ENCODE data around the gene OR5AN1. TPM values are rescaled to one million over a fixed set of nuclear protein-coding genes. Genes with fewer than 3 reads are reported as not detected.

The OR5AN1 gene
- total and polyA plus RNA-seq, 4 donors = 0.06 to 0.25 TPM; not detected in 2

DNA sequence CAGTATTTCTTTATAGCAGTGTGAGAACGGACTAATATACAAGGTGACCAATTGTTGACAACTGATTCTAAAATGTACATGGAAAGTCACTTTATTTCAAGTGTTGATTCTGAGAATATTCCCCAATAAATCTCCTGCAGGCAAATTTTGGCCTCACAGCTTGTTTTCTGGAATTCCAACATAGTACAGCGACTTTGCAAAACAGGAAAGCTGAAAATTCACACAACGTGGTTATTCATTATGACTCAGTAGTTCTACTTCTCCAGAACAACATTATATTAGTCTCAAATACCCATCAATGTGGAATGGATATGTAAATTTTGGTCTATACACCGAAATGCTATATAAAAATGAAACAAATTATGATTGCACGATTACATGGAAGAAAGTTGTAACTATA lies 22.5 kb upstream of the OR5AN1 start:
- Histone ChIP-seq H3K9ac (ENCODE audit: low read depth in 1 of 2, low read length in 2 of 2) (no peak overlapping the region), H3K4me3 (ENCODE audit: low read depth in 1 of 3, low read length in 3 of 3) (no peak overlapping the region), H3K27me3 (ENCODE audit: control insufficient read depth in 4 of 4, insufficient read depth in 4 of 4, low read length in 3 of 4) (no peaks in the 10 kb centered on the region), H3K4me1 (ENCODE audit: control insufficient read depth in 4 of 4, insufficient read depth in 4 of 4, low read length in 3 of 4) (peaks cover 0 to 2% (median 0%) of the 10 kb centered on the region in 4 donors), H3K9me3 (ENCODE audit: control insufficient read depth in 4 of 4, low read length in 3 of 4) (peaks cover 0 to 6% (median 1%) of the 10 kb centered on the region in 4 donors), H3K36me3 (ENCODE audit: control insufficient read depth in 4 of 4, insufficient read depth in 3 of 4, low read depth in 1 of 4, low read length in 3 of 4) (no peaks in the 10 kb centered on the region), H3K27ac (ENCODE audit: low read depth in 1 of 2, low read length in 2 of 2) (no peak overlapping the region)
- WGBS = 83% methylated on average over 5 of the region's 5 CpGs
- TF ChIP-seq TAF1 (conservative IDR thresholded peaks at IDR 0.05) = no peak
- no peak for TF ChIP-seq EGR1 (IDR thresholded peaks at IDR 0.05; ENCODE audit: low read depth in 2 of 2)
- TF ChIP-seq, protein P1, sequence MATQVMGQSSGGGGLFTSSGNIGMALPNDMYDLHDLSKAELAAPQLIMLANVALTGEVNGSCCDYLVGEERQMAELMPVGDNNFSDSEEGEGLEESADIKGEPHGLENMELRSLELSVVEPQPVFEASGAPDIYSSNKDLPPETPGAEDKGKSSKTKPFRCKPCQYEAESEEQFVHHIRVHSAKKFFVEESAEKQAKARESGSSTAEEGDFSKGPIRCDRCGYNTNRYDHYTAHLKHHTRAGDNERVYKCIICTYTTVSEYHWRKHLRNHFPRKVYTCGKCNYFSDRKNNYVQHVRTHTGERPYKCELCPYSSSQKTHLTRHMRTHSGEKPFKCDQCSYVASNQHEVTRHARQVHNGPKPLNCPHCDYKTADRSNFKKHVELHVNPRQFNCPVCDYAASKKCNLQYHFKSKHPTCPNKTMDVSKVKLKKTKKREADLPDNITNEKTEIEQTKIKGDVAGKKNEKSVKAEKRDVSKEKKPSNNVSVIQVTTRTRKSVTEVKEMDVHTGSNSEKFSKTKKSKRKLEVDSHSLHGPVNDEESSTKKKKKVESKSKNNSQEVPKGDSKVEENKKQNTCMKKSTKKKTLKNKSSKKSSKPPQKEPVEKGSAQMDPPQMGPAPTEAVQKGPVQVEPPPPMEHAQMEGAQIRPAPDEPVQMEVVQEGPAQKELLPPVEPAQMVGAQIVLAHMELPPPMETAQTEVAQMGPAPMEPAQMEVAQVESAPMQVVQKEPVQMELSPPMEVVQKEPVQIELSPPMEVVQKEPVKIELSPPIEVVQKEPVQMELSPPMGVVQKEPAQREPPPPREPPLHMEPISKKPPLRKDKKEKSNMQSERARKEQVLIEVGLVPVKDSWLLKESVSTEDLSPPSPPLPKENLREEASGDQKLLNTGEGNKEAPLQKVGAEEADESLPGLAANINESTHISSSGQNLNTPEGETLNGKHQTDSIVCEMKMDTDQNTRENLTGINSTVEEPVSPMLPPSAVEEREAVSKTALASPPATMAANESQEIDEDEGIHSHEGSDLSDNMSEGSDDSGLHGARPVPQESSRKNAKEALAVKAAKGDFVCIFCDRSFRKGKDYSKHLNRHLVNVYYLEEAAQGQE (IDR thresholded peaks at IDR 0.05) = no peak
- no peak for TF ChIP-seq SP1 (IDR thresholded peaks at IDR 0.05)
- no peak for TF ChIP-seq FOXA2 (IDR thresholded peaks at IDR 0.05)
- TF ChIP-seq RXRA (IDR thresholded peaks at IDR 0.05) = no peak
- TF ChIP-seq, protein P2, sequence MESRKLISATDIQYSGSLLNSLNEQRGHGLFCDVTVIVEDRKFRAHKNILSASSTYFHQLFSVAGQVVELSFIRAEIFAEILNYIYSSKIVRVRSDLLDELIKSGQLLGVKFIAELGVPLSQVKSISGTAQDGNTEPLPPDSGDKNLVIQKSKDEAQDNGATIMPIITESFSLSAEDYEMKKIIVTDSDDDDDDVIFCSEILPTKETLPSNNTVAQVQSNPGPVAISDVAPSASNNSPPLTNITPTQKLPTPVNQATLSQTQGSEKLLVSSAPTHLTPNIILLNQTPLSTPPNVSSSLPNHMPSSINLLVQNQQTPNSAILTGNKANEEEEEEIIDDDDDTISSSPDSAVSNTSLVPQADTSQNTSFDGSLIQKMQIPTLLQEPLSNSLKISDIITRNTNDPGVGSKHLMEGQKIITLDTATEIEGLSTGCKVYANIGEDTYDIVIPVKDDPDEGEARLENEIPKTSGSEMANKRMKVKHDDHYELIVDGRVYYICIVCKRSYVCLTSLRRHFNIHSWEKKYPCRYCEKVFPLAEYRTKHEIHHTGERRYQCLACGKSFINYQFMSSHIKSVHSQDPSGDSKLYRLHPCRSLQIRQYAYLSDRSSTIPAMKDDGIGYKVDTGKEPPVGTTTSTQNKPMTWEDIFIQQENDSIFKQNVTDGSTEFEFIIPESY (IDR thresholded peaks at IDR 0.05) = no peak
- TF ChIP-seq NR2F2 (IDR thresholded peaks at IDR 0.05) = no peak
- TF ChIP-seq, protein P3, sequence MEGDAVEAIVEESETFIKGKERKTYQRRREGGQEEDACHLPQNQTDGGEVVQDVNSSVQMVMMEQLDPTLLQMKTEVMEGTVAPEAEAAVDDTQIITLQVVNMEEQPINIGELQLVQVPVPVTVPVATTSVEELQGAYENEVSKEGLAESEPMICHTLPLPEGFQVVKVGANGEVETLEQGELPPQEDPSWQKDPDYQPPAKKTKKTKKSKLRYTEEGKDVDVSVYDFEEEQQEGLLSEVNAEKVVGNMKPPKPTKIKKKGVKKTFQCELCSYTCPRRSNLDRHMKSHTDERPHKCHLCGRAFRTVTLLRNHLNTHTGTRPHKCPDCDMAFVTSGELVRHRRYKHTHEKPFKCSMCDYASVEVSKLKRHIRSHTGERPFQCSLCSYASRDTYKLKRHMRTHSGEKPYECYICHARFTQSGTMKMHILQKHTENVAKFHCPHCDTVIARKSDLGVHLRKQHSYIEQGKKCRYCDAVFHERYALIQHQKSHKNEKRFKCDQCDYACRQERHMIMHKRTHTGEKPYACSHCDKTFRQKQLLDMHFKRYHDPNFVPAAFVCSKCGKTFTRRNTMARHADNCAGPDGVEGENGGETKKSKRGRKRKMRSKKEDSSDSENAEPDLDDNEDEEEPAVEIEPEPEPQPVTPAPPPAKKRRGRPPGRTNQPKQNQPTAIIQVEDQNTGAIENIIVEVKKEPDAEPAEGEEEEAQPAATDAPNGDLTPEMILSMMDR (IDR thresholded peaks at IDR 0.05; ENCODE audit: low read depth, low read length, missing input control) = no peak
- TF ChIP-seq YY1 (IDR thresholded peaks at IDR 0.05) = no peak
- no peak for TF ChIP-seq RAD21 (IDR thresholded peaks at IDR 0.05)
- TF ChIP-seq, protein P4, sequence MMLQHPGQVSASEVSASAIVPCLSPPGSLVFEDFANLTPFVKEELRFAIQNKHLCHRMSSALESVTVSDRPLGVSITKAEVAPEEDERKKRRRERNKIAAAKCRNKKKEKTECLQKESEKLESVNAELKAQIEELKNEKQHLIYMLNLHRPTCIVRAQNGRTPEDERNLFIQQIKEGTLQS (IDR thresholded peaks at IDR 0.05) = no peak
- no peak for TF ChIP-seq GABPA (IDR thresholded peaks at IDR 0.05 in 1 of 2, conservative IDR thresholded peaks at IDR 0.05 in 1 of 2)
- no peak for DNase-seq (ENCODE audit: low spot score)

DNA sequence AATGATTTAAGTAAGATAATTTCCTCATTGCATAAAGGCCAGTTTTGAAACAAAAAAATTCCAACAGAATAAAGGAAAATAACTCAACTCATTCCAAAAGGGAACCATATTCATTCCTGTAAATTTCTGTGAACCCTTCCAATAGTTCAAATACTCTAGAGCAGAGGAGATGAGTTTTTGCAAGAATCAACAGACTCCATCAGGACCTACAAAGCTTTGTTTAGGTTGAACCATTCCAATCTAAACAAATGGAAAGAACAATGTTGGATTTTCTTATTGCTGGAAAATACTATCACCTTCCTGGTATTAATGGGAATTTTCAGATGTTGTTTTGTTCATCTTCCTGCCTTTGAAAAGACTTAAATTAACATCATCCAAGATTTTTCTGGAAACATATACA lies 21.8 kb upstream of the OR5AN1 start:
- Histone ChIP-seq H3K27ac (ENCODE audit: low read depth in 1 of 2, low read length in 2 of 2) (no peak overlapping the region), H3K4me3 (ENCODE audit: low read depth in 1 of 3, low read length in 3 of 3) (no peak overlapping the region), H3K36me3 (ENCODE audit: control insufficient read depth in 4 of 4, insufficient read depth in 3 of 4, low read depth in 1 of 4, low read length in 3 of 4) (no peaks in the 10 kb centered on the region), H3K9ac (ENCODE audit: low read depth in 1 of 2, low read length in 2 of 2) (no peak overlapping the region), H3K4me1 (ENCODE audit: control insufficient read depth in 4 of 4, insufficient read depth in 4 of 4, low read length in 3 of 4) (peaks cover 0 to 2% (median 0%) of the 10 kb centered on the region in 4 donors), H3K9me3 (ENCODE audit: control insufficient read depth in 4 of 4, low read length in 3 of 4) (peaks cover 0 to 6% (median 1%) of the 10 kb centered on the region in 4 donors), H3K27me3 (ENCODE audit: control insufficient read depth in 4 of 4, insufficient read depth in 4 of 4, low read length in 3 of 4) (no peaks in the 10 kb centered on the region)
- TF ChIP-seq RAD21 (IDR thresholded peaks at IDR 0.05) (no peak), NR2F2 (IDR thresholded peaks at IDR 0.05) (no peak), HNF4A (conservative IDR thresholded peaks at IDR 0.05) (no peak), EGR1 (IDR thresholded peaks at IDR 0.05; ENCODE audit: low read depth in 2 of 2) (no peak), FOXA1 (IDR thresholded peaks at IDR 0.05) (no peak), JUND (IDR thresholded peaks at IDR 0.05) (no peak), TAF1 (conservative IDR thresholded peaks at IDR 0.05) (no peak), FOXA2 (IDR thresholded peaks at IDR 0.05) (no peak), GABPA (IDR thresholded peaks at IDR 0.05 in 1 of 2, conservative IDR thresholded peaks at IDR 0.05 in 1 of 2) (no peak), YY1 (IDR thresholded peaks at IDR 0.05) (no peak), HNF4G (IDR thresholded peaks at IDR 0.05) (no peak)
- TF ChIP-seq, protein P4 (IDR thresholded peaks at IDR 0.05) = no peak
- TF ChIP-seq, protein P5, sequence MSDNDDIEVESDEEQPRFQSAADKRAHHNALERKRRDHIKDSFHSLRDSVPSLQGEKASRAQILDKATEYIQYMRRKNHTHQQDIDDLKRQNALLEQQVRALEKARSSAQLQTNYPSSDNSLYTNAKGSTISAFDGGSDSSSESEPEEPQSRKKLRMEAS (IDR thresholded peaks at IDR 0.05) = no peak
- TF ChIP-seq, protein P2 (IDR thresholded peaks at IDR 0.05) = no peak
- TF ChIP-seq, protein P3 (IDR thresholded peaks at IDR 0.05; ENCODE audit: low read depth, low read length, missing input control) = no peak
- no peak for DNase-seq (ENCODE audit: low spot score)
